LNCaP clone FGC (cell line): Measurements from ENCODE around the gene ZNF625.

Experiments used
- DNase-seq: peaks from one replicate; pipeline ENCODE4 v3.0.0-alpha.2; 2011; ENCODE audit warnings: low read depth
- H3K4me3 ChIP-seq: 2 replicates; pipeline ENCODE4 v1.5.1; 2011; ENCODE audit warnings: mild to moderate bottlenecking, low read depth, low read length, control low read depth
- CTCF ChIP-seq: IDR thresholded peaks from 2 replicates; pipeline ENCODE4 v1.5.1; 2012; ENCODE audit warnings: mild to moderate bottlenecking; ENCODE audit not compliant: control insufficient read depth, insufficient read depth; ENCODE audit errors: extremely low read depth

The ZNF625 gene

DNA sequence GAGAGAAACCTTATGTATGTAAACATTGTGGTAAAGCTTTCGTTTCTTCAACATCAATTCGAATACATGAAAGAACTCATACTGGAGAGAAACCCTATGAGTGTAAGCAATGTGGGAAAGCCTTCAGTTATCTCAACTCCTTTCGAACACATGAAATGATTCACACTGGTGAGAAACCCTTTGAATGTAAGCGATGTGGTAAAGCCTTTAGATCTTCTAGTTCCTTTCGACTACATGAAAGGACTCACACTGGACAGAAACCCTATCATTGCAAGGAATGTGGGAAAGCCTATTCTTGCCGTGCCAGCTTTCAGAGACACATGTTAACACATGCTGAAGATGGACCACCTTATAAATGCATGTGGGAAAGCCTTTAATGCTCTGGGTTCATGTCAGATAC lies 31.1 kb upstream of the ZNF625 start:
- no peak overlapping the region for H3K4me3 ChIP-seq
- no peak for TF ChIP-seq CTCF
- no peak for DNase-seq

- no peak for TF ChIP-seq CTCF
- DNase-seq = no peak
- H3K4me3 ChIP-seq = no peak overlapping the region
Observed at GRCh38 chr19:12180377-12180776, 23.8 kb upstream of the ZNF625 start.

DNA sequence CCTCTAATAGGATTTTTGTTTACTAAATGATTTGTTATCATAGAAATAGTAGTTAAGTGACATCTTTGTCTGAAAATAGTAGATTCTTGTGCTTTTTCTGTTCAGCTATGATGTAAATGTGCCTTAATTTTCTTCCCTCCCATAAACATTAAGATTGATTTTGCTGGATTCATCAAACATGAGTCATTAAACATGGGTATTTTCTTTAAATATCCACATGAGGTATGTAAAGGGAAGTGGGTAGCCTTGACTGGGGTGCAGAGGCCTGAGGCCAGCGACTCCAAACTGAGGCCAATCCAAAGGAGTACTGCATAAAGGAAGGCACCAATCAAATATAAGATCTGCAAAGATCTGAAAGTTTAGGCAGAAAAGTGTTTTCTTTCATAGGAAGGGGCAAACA lies 10.1 kb upstream of the ZNF625 start:
- DNase-seq = no peak
- no peak for TF ChIP-seq CTCF
- no peak overlapping the region for H3K4me3 ChIP-seq

DNA sequence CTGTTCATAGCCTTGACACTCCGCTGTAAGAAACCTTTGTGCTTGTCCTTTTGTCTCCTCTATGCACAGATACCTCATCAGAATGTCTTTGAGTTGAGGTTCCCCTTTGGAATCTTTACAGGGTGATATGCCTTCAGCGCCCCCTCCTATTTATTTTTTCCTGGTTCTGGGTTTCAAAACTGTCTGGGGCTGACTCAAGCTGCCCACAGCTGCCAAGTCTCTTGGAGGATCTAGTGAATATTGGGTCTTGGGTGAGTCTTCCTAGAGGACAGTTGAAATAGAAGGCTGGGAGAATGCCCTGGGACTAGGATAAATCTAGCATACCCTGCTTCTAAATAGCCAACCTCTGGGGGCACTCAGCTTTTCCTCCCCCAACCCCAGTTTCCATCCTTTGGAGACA lies 7.3 kb upstream of the ZNF625 start:
- no peak for DNase-seq

DNA sequence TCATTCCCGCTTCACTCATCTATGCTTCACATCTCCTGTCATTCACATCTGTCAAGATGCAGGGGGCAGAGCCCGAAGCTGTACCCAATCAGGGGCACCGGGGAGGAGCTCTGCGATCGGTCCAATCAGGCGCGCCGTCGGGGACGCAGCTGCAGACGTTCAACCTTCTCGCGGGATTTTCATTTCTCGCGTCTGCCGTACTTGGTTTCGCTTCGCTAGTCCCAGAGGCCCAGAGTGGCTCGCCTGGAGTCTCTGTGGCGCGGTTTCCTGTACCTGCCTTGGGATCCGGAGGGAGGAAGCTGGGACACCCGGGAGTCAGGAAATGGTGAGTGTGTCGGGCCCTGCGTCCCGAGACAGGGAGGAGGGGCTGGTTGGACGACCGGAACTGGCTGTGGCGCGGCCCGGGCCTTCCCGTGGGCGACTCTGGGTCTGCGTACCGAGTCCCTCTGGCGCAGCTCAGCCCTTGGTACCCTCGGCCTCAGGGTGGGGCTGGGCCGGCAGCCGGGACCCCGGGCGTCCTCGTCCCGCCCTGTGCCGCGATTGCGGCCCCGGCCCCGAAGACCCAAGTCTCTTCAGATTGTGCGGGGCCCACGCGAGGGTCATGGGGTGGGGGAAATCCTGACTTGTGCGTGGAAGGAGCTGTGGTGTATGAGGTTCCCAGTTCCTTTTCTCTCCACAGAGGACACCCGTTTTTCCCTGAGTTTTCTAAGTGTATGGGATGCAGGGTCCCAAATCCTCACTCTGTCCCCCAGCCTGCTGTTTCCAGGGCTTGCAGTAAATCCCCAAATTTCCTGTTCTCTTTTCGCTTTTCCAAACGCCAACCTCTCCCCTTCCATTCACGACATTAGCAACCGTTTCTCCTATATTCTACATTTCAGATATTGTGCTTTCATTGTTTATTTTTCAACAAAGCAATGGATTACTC lies 6.6 kb upstream of the ZNF625 start, which contains the start of gene ZNF136:
Gene ZNF136 (plus strand): TSS at position 215 of the 925 bp plus-strand sequence. CDS start 108 bp downstream, at position 323.
- peak; percentile 83 for DNase-seq
- no peak for TF ChIP-seq CTCF
- peak within 1 kb of the TSS; percentile 82 for H3K4me3 ChIP-seq

More for the DNA sequence above, 7.3 kb upstream of the ZNF625 start:
- peak overlapping the region; percentile 82 for H3K4me3 ChIP-seq
- no peak for TF ChIP-seq CTCF

- TF ChIP-seq CTCF = no peak
- H3K4me3 ChIP-seq = peak overlapping the region; percentile 82
- DNase-seq = no peak
Observed at GRCh38 chr19:12162513-12162881, 6.0 kb upstream of the ZNF625 start.

DNA sequence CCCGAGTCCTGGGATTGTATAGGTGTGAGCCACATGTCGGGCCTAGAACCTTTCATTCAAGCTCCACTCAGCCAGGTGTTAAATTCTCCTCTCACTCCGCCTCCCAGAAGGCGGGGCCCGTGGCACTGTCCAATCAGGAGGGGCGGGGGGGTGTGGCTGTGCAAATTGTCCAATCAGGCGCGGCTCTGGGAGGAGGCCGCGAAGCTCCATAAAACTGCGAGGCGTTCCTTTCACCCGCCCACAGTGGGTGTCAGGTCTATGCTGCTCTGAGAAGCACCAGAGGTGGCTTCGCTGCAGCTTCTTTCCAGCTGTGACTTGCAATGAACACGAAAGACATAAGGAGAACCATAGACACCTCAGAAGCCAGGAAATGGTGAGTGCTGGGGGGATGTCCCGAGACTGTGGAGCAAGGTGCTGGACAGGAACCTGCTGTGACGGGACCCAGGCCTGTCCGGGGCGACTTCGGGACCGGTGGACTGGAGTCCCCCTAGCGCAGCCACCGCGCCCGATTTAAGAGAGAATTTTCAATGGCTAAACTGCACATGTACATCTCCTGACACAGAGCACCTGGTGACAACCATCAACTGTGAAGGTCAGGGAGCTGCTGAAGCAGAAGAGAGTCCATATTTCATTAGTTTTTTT lies 3.4 kb upstream of the ZNF625 start:
- TF ChIP-seq CTCF = no peak
- no peak overlapping the region for H3K4me3 ChIP-seq
- DNase-seq = no peak
